GM19099 (cell line): ENCODE results near the gene GTF2F2.

ENCODE experiments used
- POLR2A ChIP-seq: IDR thresholded peaks from 3 replicates; pipeline ENCODE4 v1.6.1; 2011; ENCODE audit warnings: low read depth; ENCODE audit not compliant: insufficient read length; ENCODE audit errors: extremely low read depth

GTF2F2 gene

DNA sequence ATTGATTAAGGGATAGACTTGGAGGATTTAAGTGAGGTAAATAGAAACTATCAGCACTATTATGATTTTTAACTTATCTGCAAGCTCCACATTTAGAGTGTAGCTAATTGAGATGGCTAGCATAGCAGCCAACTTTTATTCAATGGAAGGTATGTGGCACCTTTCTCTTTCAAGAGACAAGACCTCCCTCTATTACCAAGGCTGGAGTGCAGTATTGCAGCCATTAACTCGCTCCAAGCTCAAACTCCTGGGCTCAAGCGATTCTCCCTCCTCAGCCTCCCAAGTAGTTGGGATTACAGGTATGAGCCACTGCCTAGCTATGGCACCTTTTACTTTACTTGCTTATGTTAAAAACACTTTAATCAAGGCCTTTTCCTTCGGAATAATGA is 212.5 kb downstream of the GTF2F2 start:
- TF ChIP-seq POLR2A = no peak

DNA sequence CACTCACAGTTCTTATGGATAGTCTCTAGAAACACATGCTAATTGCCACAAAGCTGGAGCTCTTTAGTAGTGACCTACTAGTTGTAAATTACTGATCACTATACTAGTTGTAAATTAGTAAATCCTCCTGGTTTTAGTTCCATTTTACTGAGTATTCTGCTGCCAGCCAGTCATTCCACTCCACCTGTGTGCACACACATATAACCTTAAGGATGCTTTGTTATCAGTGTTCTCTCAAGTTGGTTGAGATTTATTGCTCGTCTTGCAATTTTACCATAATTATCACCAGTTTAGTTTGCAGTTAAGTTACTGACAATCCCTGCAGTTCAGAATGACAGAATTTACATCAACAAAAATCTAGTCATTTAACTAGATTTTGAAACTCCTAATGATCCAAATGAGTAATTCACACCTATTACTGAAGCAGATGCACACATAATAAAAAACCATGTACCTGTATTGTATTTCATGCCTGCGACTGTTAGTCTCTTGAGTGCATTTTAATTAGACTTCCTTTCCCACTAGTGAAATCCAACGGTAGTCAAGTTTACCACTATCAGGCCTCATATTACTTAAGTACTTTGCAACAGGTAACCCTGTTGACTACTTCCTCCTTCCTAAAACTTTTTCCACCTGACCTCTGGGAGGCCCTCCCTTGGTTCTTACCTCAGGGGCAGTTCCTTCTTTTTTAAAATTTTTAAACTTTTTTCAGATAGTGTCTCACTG is 213.1 kb downstream of the GTF2F2 start:
- no peak for TF ChIP-seq POLR2A
